Testis (tissue), 3 donors: ENCODE data around the gene DDX1. TPM values are rescaled to one million over a fixed set of nuclear protein-coding genes. Genes with fewer than 3 reads are reported as not detected.
"Not testable (repeated sequence)": the region's sequence is repeated elsewhere in the genome, so short reads cannot be mapped to it uniquely, and the experiment has no call there.

ENCODE experiments used
- DNase-seq: peaks from one replicate; pipeline ENCODE4 v3.0.0-alpha.2; 2019
- H3K27ac ChIP-seq, 2 donors: fragments of 200-600 bp; sonication (generic); one replicate each; pipeline ENCODE4 v1.5.1; 2019
- H3K27me3 ChIP-seq: fragments of 200-600 bp; sonication (generic); one replicate; pipeline ENCODE4 v1.5.1; 2019
- H3K36me3 ChIP-seq: fragments of 200-600 bp; sonication (generic); one replicate; pipeline ENCODE4 v1.5.1; 2017; ENCODE audit warnings: low read depth; ENCODE audit errors: missing control alignments
- H3K4me1 ChIP-seq: fragments of 200-600 bp; sonication (generic); one replicate; pipeline ENCODE4 v1.5.1; 2019
- H3K4me3 ChIP-seq, 2 donors: fragments of 200-600 bp; sonication (generic); one replicate each; pipeline ENCODE4 v1.5.1; 2017 to 2019
- H3K9me3 ChIP-seq: fragments of 200-600 bp; sonication (generic); one replicate; pipeline ENCODE4 v1.5.1; 2017
- POLR2A ChIP-seq: fragments of 450-650 bp; IDR thresholded peaks from one replicate; pipeline ENCODE4 v1.6.1; 2017; ENCODE audit warnings: antibody characterized with exemption, mild to moderate bottlenecking, moderate library complexity
- WGBS, 2 donors: methylation state at CpG; one replicate each; pipeline ENCODE4 v1.1.5; 2018; 5-methylcytosine and 5-hydroxymethylcytosine counted together
- intact Hi-C: fragments of 100-400 bp; cut with DNase I; formaldehyde crosslinking; loops from one replicate; pipeline ENCODE4 v1.15.1; 2023; ENCODE audit warnings: low total_unique reads
- polyA plus RNA-seq: library from polyadenylated mRNA; stranded (reverse); fragments of 350-450 nt; fragmentation: Illumina TruSeq; extraction: RNeasy Lipid Tissue Mini Kit (QIAGEN cat#74804); gene quantifications from one replicate; pipeline ENCODE4 v1.2.3, GENCODE V29; 2014; ENCODE audit warnings: low read depth, low replicate concordance; ENCODE audit not compliant: insufficient read depth
- total RNA-seq, 2 donors: library from RNA; depleted of rRNA; stranded (reverse); fragments of >200 nt; gene quantifications; one replicate each; pipeline ENCODE4 v1.2.3, GENCODE V29; 2016
- TF ChIP-seq, protein P1 (sequence below), 3 experiments: fragments of 450-650 bp in 2 of 3; fragments of 200-600 bp in 1 of 3; sonication (generic) in 1 of 3; IDR thresholded peaks; one replicate each; pipeline ENCODE4 v1.5.1; 2016 to 2019; ENCODE audit warnings: antibody characterized with exemption in 3 of 3, mild to moderate bottlenecking in 2 of 3, moderate library complexity in 1 of 3

Gene DDX1
- total and polyA plus RNA-seq, 3 donors from 2014 or later = 60.4 to 66.9 (median 65.0) TPM

DNA sequence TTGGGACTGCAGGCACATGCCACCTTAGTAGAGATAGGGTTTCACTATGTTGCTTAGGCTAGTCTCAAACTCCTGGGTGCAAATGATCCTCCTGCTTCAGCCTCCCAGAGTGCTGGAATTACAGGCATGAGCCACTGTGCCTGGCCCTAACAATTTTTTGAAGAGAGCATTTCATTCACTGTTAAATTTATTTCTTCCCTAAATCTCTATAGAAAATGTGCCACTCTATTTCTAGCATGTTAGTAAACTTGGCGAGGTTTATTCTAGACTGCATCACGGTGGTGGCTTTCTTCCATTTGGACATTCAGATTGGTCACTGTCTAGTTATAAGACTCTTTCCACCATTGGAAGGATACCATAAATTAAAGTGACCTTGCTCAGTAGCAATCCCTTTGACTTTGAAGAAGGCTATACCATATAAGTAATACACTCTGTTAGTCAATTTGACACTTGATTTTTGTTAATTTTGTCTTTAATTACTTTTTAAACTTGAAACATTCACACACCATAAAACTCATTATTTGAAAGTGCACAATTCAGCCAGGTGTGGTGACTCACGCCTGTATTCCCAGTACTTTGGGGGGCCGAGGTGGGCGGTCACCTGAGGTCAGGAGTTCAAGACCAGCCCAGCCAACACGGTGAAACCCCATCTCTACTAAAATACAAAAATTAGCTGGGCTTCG, 16.2 kb downstream of the DDX1 start:
- WGBS, 2 donors = 88 to 94% methylated on average over 7 of the region's 7 CpGs
- DNase-seq = no peak
- Histone ChIP-seq H3K27me3 (no peaks in the 10 kb centered on the region), H3K27ac (no peak overlapping the region), H3K4me1 (no peaks in the 10 kb centered on the region), H3K36me3 (no peaks in the 10 kb centered on the region), H3K9me3 (no peaks in the 10 kb centered on the region), H3K4me3 (no peak overlapping the region)
- TF ChIP-seq, protein P1, sequence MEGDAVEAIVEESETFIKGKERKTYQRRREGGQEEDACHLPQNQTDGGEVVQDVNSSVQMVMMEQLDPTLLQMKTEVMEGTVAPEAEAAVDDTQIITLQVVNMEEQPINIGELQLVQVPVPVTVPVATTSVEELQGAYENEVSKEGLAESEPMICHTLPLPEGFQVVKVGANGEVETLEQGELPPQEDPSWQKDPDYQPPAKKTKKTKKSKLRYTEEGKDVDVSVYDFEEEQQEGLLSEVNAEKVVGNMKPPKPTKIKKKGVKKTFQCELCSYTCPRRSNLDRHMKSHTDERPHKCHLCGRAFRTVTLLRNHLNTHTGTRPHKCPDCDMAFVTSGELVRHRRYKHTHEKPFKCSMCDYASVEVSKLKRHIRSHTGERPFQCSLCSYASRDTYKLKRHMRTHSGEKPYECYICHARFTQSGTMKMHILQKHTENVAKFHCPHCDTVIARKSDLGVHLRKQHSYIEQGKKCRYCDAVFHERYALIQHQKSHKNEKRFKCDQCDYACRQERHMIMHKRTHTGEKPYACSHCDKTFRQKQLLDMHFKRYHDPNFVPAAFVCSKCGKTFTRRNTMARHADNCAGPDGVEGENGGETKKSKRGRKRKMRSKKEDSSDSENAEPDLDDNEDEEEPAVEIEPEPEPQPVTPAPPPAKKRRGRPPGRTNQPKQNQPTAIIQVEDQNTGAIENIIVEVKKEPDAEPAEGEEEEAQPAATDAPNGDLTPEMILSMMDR (IDR thresholded peaks at IDR 0.05) = no peak
- no peak for TF ChIP-seq POLR2A
- intact Hi-C loops = no loop called here

DNA sequence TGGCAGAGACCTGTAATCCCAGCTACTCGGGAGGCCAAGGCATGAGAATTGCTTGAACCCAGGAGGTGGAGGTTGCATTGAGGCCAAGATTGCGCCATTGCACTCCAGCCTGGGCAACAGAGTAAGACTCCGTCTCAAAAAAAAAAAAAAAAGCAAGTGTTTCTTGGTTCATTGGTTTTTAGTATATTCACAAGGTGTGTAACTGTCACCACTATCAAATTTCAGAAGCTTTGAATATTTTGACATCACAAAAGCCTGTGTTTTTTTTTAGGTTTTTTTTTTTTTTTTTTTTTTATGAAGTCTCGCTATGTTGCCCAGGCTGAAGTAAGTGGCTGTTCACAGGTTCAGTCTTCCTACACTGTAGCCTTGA, 16.7 kb downstream of the DDX1 start:
- no peak for TF ChIP-seq POLR2A
- TF ChIP-seq, protein P1 (IDR thresholded peaks at IDR 0.05) = no peak
- no peaks in the 10 kb centered on the region for H3K36me3 ChIP-seq

DNA sequence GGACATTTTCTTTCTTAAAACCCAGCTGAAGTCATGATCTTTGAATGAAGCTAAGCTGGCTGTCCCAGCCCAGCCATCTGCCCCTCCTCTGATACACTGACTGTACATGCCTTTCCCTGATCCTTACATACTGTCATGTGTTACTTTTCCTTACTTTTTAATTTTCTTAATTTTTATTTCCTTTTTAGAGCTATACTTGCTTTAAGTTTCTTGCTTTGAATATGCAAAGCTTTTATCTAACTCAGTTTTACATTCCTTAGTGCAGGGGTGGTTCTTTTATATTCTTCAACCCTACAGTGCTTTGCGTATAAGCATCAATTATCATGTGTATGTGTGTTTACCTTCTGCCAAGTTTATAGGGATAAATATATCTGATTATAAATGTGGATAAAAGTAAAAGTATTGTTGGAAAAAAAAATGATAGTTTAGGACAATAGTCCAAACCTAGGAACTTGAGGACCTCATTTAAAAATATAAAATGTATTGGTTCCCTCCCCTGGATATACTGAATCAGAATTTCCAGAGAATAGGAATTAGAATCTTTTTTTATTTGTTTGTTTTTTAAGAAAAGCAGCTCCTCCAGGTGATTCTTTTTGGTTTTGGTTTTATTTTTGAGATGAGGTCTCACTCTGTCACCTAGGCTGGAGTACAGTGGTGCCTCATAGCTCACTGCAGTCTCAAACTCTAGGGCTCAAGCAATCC, 17.8 kb downstream of the DDX1 start:
- no peaks in the 10 kb centered on the region for H3K4me1 ChIP-seq
- no peaks in the 10 kb centered on the region for H3K9me3 ChIP-seq
- WGBS, 2 donors = 90 to 97% methylated on average over 1 of the region's 1 CpG
- H3K27ac ChIP-seq = no peak overlapping the region
- no peaks in the 10 kb centered on the region for H3K36me3 ChIP-seq
- intact Hi-C loops = no loop called here
- DNase-seq = no peak
- no peak overlapping the region for H3K4me3 ChIP-seq
- TF ChIP-seq POLR2A = no peak
- TF ChIP-seq, protein P1 (IDR thresholded peaks at IDR 0.05) = no peak
- H3K27me3 ChIP-seq = no peaks in the 10 kb centered on the region

More for the DNA sequence above, 16.7 kb downstream of the DDX1 start:
- no peaks in the 10 kb centered on the region for H3K27me3 ChIP-seq
- H3K4me1 ChIP-seq = no peaks in the 10 kb centered on the region
- H3K27ac ChIP-seq = no peak overlapping the region
- no peak for DNase-seq
- no peaks in the 10 kb centered on the region for H3K9me3 ChIP-seq
- no peak overlapping the region for H3K4me3 ChIP-seq
- 91 to 96% methylated on average over 4 of the region's 4 CpGs for WGBS, 2 donors
- intact Hi-C loops = no loop called here

DNA sequence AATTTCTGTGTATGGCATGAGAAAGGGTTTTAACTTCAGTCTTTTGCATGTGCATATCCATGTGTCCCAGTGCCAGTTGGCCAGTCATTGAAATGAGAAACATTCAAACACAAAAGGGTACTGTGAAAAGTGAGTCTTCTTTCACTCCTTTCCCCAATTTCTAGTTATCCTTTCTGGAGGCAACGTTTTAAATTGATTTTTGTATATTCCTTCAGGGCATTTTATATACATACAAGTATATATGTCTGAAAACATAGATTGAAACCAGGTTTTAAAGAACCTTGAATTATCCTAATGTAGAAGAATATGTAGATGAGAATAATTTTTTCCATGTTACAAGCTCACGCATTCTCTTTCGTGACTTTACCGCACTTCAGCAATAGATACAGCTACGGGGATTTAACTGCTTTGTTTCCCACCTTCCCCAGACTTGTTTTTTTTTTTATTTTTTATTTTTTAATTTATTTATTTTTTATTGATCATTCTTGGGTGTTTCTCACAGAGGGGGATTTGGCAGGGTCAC, 18.8 kb downstream of the DDX1 start:
- no peaks in the 10 kb centered on the region for H3K36me3 ChIP-seq
- H3K4me3 ChIP-seq = no peak overlapping the region
- TF ChIP-seq, protein P1 (IDR thresholded peaks at IDR 0.05) = no peak
- no peak for TF ChIP-seq POLR2A
- no peaks in the 10 kb centered on the region for H3K4me1 ChIP-seq
- WGBS, 2 donors = 91 to 93% methylated on average over 5 of the region's 5 CpGs
- no peak for DNase-seq
- H3K27ac ChIP-seq = no peak overlapping the region
- H3K27me3 ChIP-seq = no peaks in the 10 kb centered on the region
- intact Hi-C loops = no loop called here
- no peaks in the 10 kb centered on the region for H3K9me3 ChIP-seq

DNA sequence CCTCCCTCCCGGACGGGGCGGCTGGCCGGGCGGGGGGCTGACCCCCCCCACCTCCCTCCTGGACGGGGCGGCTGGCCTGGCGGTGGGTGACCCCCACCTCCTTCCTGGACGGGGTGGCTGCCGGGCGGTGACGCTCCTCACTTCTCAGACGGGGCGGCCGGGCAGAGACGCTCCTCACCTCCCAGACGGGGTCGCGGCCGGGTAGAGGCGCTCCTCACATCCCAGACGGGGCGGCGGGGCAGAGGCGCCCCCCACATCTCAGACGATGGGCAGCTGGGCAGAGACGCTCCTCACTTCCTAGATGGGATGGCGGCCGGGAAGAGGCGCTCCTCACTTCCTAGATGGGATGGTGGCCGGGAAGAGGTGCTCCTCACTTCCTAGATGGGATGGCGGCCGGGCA, 20.4 kb downstream of the DDX1 start:
- H3K4me3 ChIP-seq, H3K4me1 ChIP-seq, H3K9me3 ChIP-seq, intact Hi-C loops, H3K36me3 ChIP-seq, H3K27ac ChIP-seq, H3K27me3 ChIP-seq, DNase-seq: not testable (repeated sequence)
- 78% methylated on average over 20 of the region's 33 CpGs; no CpG with 5 or more reads in 1 of the 2 donors for WGBS, 2 donors
